HG02943 (cell line): ENCODE data around the gene NSD1.
"Not testable (repeated sequence)": the region's sequence is repeated elsewhere in the genome, so short reads cannot be mapped to it uniquely, and the experiment has no call there.

Experiments used
- ATAC-seq: cut with Tn5 transposase; IDR thresholded peaks from one replicate; pipeline ENCODE4 v1.9.1; 2021; ENCODE audit warnings: mild to moderate bottlenecking, low read depth, moderate library complexity; ENCODE audit not compliant: unreplicated experiment

NSD1 gene

GRCh38 chr5:177338251-177339106, 204.9 kb downstream of the NSD1 start:
- ATAC-seq, result no peak

DNA sequence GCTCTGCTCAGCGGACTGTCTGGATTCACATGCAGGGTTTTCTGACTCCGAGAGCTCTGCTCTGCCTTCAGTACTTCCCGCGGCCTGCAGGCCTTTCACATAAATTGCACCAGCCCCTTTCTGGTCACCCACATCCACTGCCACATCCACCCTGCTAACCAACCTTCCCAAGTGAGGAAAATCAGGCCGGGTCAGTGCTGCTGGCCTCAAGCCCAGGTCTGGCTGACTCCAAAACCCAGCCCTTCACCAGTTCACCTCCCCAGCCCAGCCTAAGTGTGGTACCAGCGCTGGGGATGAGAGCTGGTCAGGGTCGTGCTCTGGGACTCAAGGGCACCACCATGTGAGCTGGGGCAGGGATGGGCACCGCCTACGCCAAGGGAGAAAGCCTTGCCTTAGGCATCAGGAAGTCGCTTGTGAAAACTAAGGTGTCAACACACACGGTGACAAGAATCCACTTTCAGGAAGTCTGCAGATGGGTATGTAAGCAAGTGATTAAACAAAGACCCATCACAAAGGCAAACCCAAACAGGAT, 205.6 kb downstream of the NSD1 start:
- ATAC-seq, result no peak

DNA sequence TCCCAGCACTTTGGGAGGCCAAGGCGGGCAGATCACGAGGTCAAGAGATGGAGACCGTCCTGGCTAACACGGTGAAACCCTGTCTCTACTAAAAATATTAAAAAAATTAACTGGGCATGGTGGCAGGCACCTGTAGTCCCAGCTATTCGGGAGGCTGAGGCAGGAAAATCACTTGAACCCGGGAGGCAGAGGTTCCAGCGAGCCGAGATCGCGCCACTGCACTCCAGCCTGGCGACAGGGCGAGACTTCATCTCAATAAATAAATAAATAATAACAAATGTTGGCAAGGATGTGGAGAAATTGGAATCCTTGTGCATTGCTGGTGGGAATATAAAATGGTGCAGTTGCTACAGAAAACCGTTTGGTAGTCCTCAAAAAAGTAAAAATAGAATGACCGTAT, 209.4 kb downstream of the NSD1 start:
- ATAC-seq, result not testable (repeated sequence)

DNA sequence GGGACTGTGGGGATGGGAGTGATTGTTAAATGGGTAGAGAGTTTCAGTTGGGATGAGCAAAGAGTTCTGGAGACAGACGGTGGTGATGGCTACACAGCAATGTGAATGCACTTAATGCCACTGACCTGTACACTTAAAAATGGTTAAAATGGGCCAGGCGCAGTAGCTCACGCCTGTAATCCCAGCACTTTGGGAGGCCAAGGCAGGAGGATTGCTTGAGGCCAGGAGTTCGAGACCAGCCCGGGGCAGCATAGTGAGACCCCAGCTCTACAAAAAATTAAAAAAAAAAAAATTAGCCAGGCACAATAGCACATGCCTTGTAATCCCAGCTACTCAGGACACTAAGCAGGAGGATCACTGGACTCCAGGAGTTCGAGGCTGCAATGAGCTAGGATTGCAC, 210.2 kb downstream of the NSD1 start:
- ATAC-seq, result no peak

GRCh38 chr5:177344891-177345290, 211.3 kb downstream of the NSD1 start:
- no peak for ATAC-seq

GRCh38 chr5:177346820-177347219, 213.2 kb downstream of the NSD1 start:
- ATAC-seq, result no peak

DNA sequence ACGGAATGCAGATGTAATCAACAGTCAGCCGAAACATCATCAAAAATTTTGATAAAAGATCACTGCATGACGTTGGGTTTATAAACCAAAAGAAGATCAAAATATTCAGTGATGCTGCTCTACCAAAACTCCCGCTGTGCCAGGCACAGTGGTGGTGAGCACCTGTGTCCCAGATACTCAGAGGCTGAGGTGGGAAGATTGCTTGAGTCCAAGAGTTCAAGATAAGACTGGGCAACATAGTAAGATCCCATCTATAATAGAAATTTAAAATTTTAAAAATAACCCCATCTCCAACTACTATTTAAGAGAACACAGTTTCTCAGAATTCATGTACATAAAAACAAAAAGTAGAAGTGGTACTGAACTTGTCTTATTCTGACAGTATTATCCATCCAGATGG, 214.1 kb downstream of the NSD1 start:
- ATAC-seq, result no peak

GRCh38 chr5:177349362-177349647, 215.7 kb downstream of the NSD1 start:
- ATAC-seq, result no peak

DNA sequence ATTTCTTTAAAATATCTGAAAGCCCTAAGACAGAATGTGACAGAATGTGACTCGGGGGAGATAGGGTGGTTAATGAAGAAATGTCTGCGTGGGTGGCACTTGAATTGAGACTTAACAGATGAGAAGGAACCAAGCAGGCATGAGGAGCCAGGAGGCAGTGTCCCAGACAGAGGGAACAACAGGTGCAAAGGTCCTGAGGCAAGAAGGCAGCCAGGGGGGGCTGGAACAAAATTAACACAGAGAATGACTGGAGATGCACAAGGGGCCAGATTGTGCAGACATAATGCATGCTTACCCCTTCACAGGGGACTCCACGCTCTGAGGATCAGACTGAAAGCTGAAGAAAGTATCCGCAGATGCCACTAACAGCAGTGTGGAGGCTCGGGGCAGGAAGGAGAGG, 216.2 kb downstream of the NSD1 start:
- ATAC-seq, result no peak
